Upper lobe of right lung (tissue), 1 donor: ENCODE measurements around the gene ASF1B. TPM values are rescaled to one million over a fixed set of nuclear protein-coding genes. Genes with fewer than 3 reads are reported as not detected.
A peak's percentile ranks its signal among the peaks of the same experiment; 100 is the strongest.
"Not testable (repeated sequence)": the region's sequence is repeated elsewhere in the genome, so short reads cannot be mapped to it uniquely, and the experiment has no call there.

ENCODE experiments used
- ATAC-seq: fragments of 200-7000 bp; cut with Tn5 transposase; one replicate; pipeline ENCODE4 v1.9.1; 2020; ENCODE audit warnings: mild to moderate bottlenecking, moderate library complexity
- DNase-seq: peaks from one replicate; pipeline ENCODE4 v3.0.0-alpha.2; 2020
- H3K27ac ChIP-seq: fragments of 200-600 bp; one replicate; pipeline ENCODE4 v1.8.0; 2022
- H3K27me3 ChIP-seq: fragments of 200-600 bp; one replicate; pipeline ENCODE4 v1.8.0; 2022; ENCODE audit warnings: mild to moderate bottlenecking
- H3K36me3 ChIP-seq: fragments of 200-600 bp; one replicate; pipeline ENCODE4 v1.8.0; 2022
- H3K4me1 ChIP-seq: fragments of 200-600 bp; one replicate; pipeline ENCODE4 v1.8.0; 2022
- H3K4me3 ChIP-seq: fragments of 200-600 bp; one replicate; pipeline ENCODE4 v1.8.0; 2022; ENCODE audit warnings: mild to moderate bottlenecking
- H3K9me3 ChIP-seq: fragments of 200-600 bp; one replicate; pipeline ENCODE4 v1.8.0; 2022
- intact Hi-C: fragments of 100-400 bp; cut with DNase I; formaldehyde crosslinking; loops from one replicate; pipeline ENCODE4 v1.11.0; 2022
- total RNA-seq: library from RNA; stranded (reverse); fragmentation: NEBNext Ultra II Directional; extraction: Animal tissue kit (Norgen Biotek cat#: 25700); gene quantifications from one replicate; pipeline ENCODE4 v1.2.1, GENCODE V29; 2021
- TF ChIP-seq, protein P1 (sequence below): fragments of 200-600 bp; IDR thresholded peaks from one replicate; pipeline ENCODE4 v1.8.0; 2022; ENCODE audit warnings: antibody characterized with exemption
- donor health status: DM: no; HTN: yes; CAD: no; lungs with severe emphysema.

The ASF1B gene
- total RNA-seq, 1 donor from 2014 or later: 1.9 TPM

DNA sequence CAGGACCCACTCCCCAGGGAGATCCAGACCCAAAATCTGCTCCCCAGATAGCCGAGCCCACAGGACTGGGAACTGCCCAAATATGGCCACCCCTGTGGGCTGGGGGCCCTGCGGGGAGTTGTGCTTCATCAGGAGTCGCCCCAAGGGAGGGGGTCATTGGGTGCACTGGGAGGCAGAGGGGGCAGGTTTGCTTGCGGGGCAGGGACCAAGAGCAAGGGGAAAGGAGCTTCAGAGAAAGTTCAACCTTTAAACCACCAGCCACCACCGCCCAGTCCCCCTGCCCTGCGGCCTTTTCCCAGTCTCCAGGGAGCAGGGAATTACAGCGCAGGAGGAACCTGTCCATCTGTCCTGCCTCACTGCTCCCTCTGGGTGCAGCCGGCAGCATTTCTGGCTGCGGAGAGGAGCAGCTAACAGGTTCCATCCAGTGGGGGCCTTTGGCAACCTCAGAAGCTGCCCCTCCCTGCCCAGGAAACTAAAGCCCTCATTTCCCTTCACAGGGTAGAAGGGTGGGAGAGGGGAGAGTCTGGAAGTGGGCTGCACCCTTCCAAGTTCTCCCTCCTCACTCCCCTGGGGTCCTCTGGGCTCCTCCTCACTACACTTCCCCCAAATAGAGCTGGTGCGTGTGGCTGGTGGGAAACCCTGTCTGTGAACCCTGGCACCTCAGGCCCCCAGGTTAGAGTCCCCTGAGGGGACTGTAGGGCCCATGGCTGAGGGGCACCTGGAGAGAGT is 13.8 kb upstream of the ASF1B start:
- peak overlapping the region; percentile 31 for H3K4me3 ChIP-seq
- peak overlapping the region; percentile 75 for H3K27ac ChIP-seq
- TF ChIP-seq, protein P1, sequence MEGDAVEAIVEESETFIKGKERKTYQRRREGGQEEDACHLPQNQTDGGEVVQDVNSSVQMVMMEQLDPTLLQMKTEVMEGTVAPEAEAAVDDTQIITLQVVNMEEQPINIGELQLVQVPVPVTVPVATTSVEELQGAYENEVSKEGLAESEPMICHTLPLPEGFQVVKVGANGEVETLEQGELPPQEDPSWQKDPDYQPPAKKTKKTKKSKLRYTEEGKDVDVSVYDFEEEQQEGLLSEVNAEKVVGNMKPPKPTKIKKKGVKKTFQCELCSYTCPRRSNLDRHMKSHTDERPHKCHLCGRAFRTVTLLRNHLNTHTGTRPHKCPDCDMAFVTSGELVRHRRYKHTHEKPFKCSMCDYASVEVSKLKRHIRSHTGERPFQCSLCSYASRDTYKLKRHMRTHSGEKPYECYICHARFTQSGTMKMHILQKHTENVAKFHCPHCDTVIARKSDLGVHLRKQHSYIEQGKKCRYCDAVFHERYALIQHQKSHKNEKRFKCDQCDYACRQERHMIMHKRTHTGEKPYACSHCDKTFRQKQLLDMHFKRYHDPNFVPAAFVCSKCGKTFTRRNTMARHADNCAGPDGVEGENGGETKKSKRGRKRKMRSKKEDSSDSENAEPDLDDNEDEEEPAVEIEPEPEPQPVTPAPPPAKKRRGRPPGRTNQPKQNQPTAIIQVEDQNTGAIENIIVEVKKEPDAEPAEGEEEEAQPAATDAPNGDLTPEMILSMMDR: no peak
- H3K36me3 ChIP-seq: peaks cover 6% of the 10 kb centered on the region
- H3K27me3 ChIP-seq: no peaks in the 10 kb centered on the region
- ATAC-seq (no peak), DNase-seq (no peak)
- peaks cover 31% of the 10 kb centered on the region for H3K4me1 ChIP-seq
- no peaks in the 10 kb centered on the region for H3K9me3 ChIP-seq
- intact Hi-C loops: loop anchor here (10.0 kb wide), 1 partner anchor 195 kb away; no protein-coding TSS in a partner anchor

DNA sequence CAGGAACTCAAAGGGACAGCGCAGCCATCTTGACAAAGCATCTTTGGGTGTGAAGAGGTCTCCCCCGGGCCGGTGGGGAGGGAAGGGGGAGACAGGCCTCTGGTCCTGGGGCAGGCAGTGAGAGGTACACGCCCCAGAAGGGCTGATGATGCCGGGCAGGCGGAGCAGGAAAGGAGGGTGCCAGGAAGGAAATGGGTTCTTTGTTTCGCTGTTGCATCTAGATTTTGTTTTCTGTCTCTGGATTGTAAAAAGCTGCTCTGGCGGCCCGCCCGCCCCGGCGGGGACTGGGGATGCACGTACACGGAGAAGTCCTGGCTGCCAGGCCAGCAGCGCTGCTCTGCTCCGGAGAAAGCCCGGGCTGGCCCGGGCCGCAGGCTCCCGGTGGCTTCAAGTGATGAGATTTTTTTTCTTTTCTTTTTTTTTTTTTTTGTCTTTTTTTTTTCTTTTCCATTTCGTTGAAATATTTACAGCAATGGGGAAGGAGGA is 13.2 kb upstream of the ASF1B start:
- intact Hi-C loops: no loop called here
- DNase-seq (no peak), ATAC-seq (peak; percentile 49)
- Histone ChIP-seq H3K4me3 (peak overlapping the region; percentile 31), H3K4me1 (peaks cover 31% of the 10 kb centered on the region), H3K9me3 (no peaks in the 10 kb centered on the region), H3K27me3 (no peaks in the 10 kb centered on the region), H3K27ac (peak overlapping the region; percentile 75), H3K36me3 (peaks cover 6% of the 10 kb centered on the region)
- TF ChIP-seq, protein P1: no peak

DNA sequence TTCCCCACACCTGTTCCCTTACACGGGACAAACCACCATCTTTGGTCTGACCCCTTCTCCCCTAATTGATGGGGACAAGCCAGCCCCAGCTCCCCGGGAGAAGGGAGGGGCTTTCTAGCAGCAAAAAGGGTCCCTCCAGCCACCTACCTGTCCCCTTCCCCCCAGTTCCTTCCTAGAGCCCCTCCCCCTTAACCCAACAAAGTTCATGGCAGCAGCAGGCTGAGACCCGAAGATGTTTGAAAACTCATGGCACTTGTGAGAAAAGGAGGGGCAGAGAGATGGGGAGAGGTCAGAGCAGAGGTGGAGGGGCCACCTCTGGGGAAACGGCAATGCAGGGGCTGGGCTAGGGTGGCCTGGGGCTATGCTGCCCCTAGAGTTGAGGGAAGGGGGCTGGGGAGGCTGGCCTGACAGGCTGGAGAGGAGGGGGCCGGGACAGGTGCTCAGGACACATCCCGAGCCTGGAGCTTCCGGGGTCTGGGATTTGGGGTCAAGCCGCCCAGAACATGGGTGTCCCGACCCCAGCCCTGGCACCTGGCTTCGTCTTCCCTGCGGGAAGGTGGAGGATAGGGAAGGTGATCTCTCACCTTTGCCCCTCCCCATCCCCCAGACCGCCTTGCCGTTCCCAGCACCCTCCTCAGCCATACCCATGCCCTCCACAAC is 12.5 kb upstream of the ASF1B start:
- H3K9me3 ChIP-seq: no peaks in the 10 kb centered on the region
- H3K36me3 ChIP-seq: peaks cover 6% of the 10 kb centered on the region
- intact Hi-C loops: no loop called here
- ATAC-seq: no peak
- peak overlapping the region; percentile 75 for H3K27ac ChIP-seq
- peak overlapping the region; percentile 31 for H3K4me3 ChIP-seq
- H3K4me1 ChIP-seq: peaks cover 31% of the 10 kb centered on the region
- no peak for DNase-seq
- no peaks in the 10 kb centered on the region for H3K27me3 ChIP-seq
- TF ChIP-seq, protein P1: no peak

DNA sequence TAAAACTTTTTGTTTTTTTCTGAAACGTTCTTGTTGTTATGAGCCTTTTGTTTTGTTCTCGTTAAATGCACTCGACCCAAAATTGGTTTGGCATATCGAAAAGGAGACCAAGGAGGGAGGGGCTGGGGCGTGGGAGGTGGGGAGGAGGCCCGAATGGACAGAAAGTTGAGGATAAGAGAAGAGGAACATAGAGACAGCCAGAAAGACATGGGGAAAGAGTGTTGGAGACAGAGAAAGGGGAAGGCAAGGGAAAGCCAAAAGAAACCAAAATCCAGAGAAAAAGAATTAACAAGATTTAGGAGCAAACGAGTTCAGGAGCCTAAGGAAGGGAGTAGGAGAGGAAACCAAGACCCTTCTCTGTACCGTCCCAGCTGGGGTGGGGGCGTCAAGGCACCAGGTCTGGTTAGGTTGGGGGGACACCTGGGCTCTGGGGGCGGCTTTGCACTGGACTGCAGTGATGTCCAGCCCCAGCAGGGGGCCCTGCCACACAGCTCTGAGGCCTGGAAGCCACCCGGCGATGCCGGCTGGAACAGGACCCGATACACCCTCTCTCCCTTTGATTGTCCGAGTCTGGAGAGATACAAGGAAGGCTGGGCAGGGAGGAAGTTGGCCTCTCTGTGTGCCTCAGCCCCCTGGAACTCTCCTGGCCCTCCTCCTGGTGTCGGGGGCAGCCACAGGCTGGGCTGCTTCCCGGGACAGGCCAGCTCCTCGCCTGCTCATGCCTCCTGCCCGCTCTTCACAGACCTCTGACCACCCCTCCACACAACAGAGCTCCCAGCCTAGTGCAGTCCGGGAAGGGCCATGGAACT is 11.6 kb upstream of the ASF1B start:
- Histone ChIP-seq H3K27me3 (no peaks in the 10 kb centered on the region), H3K4me1 (peaks cover 31% of the 10 kb centered on the region), H3K36me3 (peaks cover 6% of the 10 kb centered on the region), H3K27ac (peak overlapping the region; percentile 75), H3K4me3 (no peak overlapping the region), H3K9me3 (no peaks in the 10 kb centered on the region)
- peak; percentile 87 for ATAC-seq
- TF ChIP-seq, protein P1: peak; percentile 82
- peak; percentile 85 for DNase-seq
- intact Hi-C loops: no loop called here

DNA sequence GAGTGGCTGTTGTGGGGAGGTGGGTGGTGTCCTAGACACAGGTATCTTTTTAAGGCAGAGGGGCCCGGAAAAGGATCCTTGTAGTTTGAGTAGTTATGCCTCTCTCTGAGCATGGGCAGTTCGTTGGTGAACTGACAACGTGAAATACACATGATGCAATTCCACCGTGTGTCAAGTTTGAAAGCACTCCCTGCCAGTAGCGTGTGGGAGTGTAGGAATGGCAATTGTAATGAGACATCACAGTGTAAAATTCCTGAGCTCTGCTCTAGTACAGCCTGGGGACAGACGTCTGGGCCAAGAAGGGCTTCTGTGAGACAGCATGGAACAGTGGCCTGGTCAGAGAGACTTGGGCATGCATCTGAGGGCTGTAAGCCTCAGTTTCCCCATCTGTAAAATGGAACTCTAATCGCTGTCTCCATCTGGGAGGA is 10.4 kb upstream of the ASF1B start:
- Histone ChIP-seq H3K4me1 (peaks cover 31% of the 10 kb centered on the region), H3K9me3 (no peaks in the 10 kb centered on the region), H3K36me3 (no peaks in the 10 kb centered on the region), H3K4me3 (no peak overlapping the region), H3K27ac (no peak overlapping the region), H3K27me3 (no peaks in the 10 kb centered on the region)
- TF ChIP-seq, protein P1: no peak
- intact Hi-C loops: no loop called here
- ATAC-seq (no peak), DNase-seq (no peak)

DNA sequence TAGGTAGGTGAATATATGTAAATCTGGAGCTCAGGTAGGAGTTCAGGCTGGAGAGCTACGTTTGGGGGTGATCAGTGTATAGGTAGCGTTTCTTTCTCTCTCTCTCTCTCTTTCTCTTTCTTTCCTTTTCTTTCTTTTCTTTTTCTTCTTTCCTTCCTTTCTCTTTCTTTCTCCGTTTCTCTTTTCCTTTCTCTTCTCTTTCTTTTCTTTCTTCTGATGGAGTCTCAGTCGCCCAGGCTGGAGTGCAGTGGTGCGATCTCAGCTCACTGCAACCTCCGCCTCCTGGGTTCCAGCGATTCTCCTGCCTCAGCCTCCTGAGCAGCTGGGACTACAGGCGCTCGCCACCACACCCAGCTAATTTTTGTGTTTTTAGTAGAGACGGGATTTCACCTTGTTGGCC is 9.8 kb upstream of the ASF1B start:
- H3K27ac ChIP-seq, H3K9me3 ChIP-seq, H3K27me3 ChIP-seq, H3K4me3 ChIP-seq, intact Hi-C loops, H3K36me3 ChIP-seq, ATAC-seq, DNase-seq: not testable (repeated sequence)
- peaks cover 31% of the 10 kb centered on the region for H3K4me1 ChIP-seq
